Activated T-cell treated with anti-CD3 and anti-CD28 coated beads, Interleukin-2, amount 50 U/mL, for 24 hours (primary cell): ENCODE measurements around the gene PNPLA8.
"Not testable (repeated sequence)": the region's sequence is repeated elsewhere in the genome, so short reads cannot be mapped to it uniquely, and the experiment has no call there.

Experiments used
- DNase-seq: peaks from one replicate; pipeline ENCODE4 v3.0.0-alpha.2; 2020
- H3K27ac Mint-ChIP-seq: 2 replicates; pipeline ENCODE4 v1.8.0; 2020; ENCODE audit warnings: mild to moderate bottlenecking, mixed read lengths
- H3K27me3 Mint-ChIP-seq: 2 replicates; pipeline ENCODE4 v1.8.0; 2020; ENCODE audit warnings: mixed read lengths
- H3K36me3 Mint-ChIP-seq: 2 replicates; pipeline ENCODE4 v1.8.0; 2020; ENCODE audit warnings: low read depth, mixed read lengths
- H3K4me1 Mint-ChIP-seq: 2 replicates; pipeline ENCODE4 v1.8.0; 2020; ENCODE audit warnings: low read depth, mixed read lengths
- H3K4me3 Mint-ChIP-seq: 2 replicates; pipeline ENCODE4 v1.8.0; 2020; ENCODE audit warnings: mild to moderate bottlenecking, moderate library complexity, mixed read lengths
- H3K9me3 Mint-ChIP-seq: 2 replicates; pipeline ENCODE4 v1.8.0; 2020; ENCODE audit warnings: mixed read lengths

Gene PNPLA8

GRCh38 chr7:108515013-108515412, 10.9 kb downstream of the PNPLA8 start:
- no peaks in the 10 kb centered on the region for H3K27me3 Mint-ChIP-seq
- H3K4me3 Mint-ChIP-seq: no peak overlapping the region
- no peak for DNase-seq
- H3K27ac Mint-ChIP-seq: no peak overlapping the region
- H3K4me1 Mint-ChIP-seq: peaks cover 22% of the 10 kb centered on the region
- peaks cover 74% of the 10 kb centered on the region for H3K36me3 Mint-ChIP-seq
- no peaks in the 10 kb centered on the region for H3K9me3 Mint-ChIP-seq

GRCh38 chr7:108511939-108512338, 14.0 kb downstream of the PNPLA8 start:
- H3K27me3 Mint-ChIP-seq: no peaks in the 10 kb centered on the region
- no peak overlapping the region for H3K27ac Mint-ChIP-seq
- peaks cover 52% of the 10 kb centered on the region for H3K36me3 Mint-ChIP-seq
- H3K9me3 Mint-ChIP-seq: no peaks in the 10 kb centered on the region
- no peak overlapping the region for H3K4me3 Mint-ChIP-seq
- H3K4me1 Mint-ChIP-seq: peaks cover 13% of the 10 kb centered on the region
- DNase-seq: no peak

- Mint-ChIP-seq H3K36me3 (peaks cover 47% of the 10 kb centered on the region), H3K4me1 (peaks cover 16% of the 10 kb centered on the region), H3K27ac (peak overlapping the region; percentile 33)
- not testable (repeated sequence) for DNase-seq, H3K9me3 Mint-ChIP-seq, H3K4me3 Mint-ChIP-seq, H3K27me3 Mint-ChIP-seq
These were observed 21.4 kb downstream of the PNPLA8 start for GRCh38 chr7:108504576-108504975.

- Mint-ChIP-seq H3K4me1 (peaks cover 16% of the 10 kb centered on the region), H3K36me3 (peaks cover 52% of the 10 kb centered on the region), H3K27ac (peak overlapping the region; percentile 55), H3K27me3 (no peaks in the 10 kb centered on the region), H3K4me3 (no peak overlapping the region), H3K9me3 (no peaks in the 10 kb centered on the region)
- no peak for DNase-seq
These were observed 22.6 kb downstream of the PNPLA8 start for GRCh38 chr7:108503112-108504026.

GRCh38 chr7:108499566-108499965, 26.4 kb downstream of the PNPLA8 start:
- H3K36me3 Mint-ChIP-seq: peaks cover 48% of the 10 kb centered on the region
- no peaks in the 10 kb centered on the region for H3K27me3 Mint-ChIP-seq
- H3K4me1 Mint-ChIP-seq: peaks cover 11% of the 10 kb centered on the region
- H3K27ac Mint-ChIP-seq: no peak overlapping the region
- DNase-seq: no peak
- H3K9me3 Mint-ChIP-seq: no peaks in the 10 kb centered on the region
- H3K4me3 Mint-ChIP-seq: no peak overlapping the region

GRCh38 chr7:108498481-108498880, 27.5 kb downstream of the PNPLA8 start:
- Mint-ChIP-seq H3K4me1 (peaks cover 3% of the 10 kb centered on the region), H3K36me3 (peaks cover 44% of the 10 kb centered on the region), H3K9me3 (no peaks in the 10 kb centered on the region), H3K27me3 (no peaks in the 10 kb centered on the region), H3K4me3 (no peak overlapping the region), H3K27ac (no peak overlapping the region)
- DNase-seq: no peak

- H3K27ac Mint-ChIP-seq: no peak overlapping the region
- no peak overlapping the region for H3K4me3 Mint-ChIP-seq
- H3K36me3 Mint-ChIP-seq: peaks cover 42% of the 10 kb centered on the region
- no peaks in the 10 kb centered on the region for H3K9me3 Mint-ChIP-seq
- no peaks in the 10 kb centered on the region for H3K4me1 Mint-ChIP-seq
- no peaks in the 10 kb centered on the region for H3K27me3 Mint-ChIP-seq
- no peak for DNase-seq
These were observed 28.7 kb downstream of the PNPLA8 start for GRCh38 chr7:108497082-108497725.

- DNase-seq: no peak
- Mint-ChIP-seq H3K27me3 (no peaks in the 10 kb centered on the region), H3K36me3 (peaks cover 47% of the 10 kb centered on the region), H3K4me3 (no peak overlapping the region), H3K4me1 (no peaks in the 10 kb centered on the region), H3K9me3 (no peaks in the 10 kb centered on the region), H3K27ac (no peak overlapping the region)
These were observed 33.2 kb downstream of the PNPLA8 start for GRCh38 chr7:108492742-108493141.

- no peaks in the 10 kb centered on the region for H3K4me1 Mint-ChIP-seq
- no peak overlapping the region for H3K4me3 Mint-ChIP-seq
- no peak for DNase-seq
- no peaks in the 10 kb centered on the region for H3K27me3 Mint-ChIP-seq
- peaks cover 45% of the 10 kb centered on the region for H3K36me3 Mint-ChIP-seq
- H3K27ac Mint-ChIP-seq: no peak overlapping the region
- H3K9me3 Mint-ChIP-seq: no peaks in the 10 kb centered on the region
These were observed 37.0 kb downstream of the PNPLA8 start for GRCh38 chr7:108488768-108489538.

GRCh38 chr7:108487646-108488045, 38.3 kb downstream of the PNPLA8 start:
- Mint-ChIP-seq H3K4me1 (no peaks in the 10 kb centered on the region), H3K4me3 (no peak overlapping the region), H3K36me3 (peaks cover 50% of the 10 kb centered on the region), H3K9me3 (no peaks in the 10 kb centered on the region), H3K27ac (no peak overlapping the region), H3K27me3 (no peaks in the 10 kb centered on the region)
- DNase-seq: no peak

GRCh38 chr7:108486291-108486966, 39.5 kb downstream of the PNPLA8 start:
- Mint-ChIP-seq H3K27me3 (no peaks in the 10 kb centered on the region), H3K27ac (no peak overlapping the region), H3K9me3 (no peaks in the 10 kb centered on the region), H3K4me1 (no peaks in the 10 kb centered on the region), H3K4me3 (no peak overlapping the region), H3K36me3 (peaks cover 52% of the 10 kb centered on the region)
- DNase-seq: no peak

GRCh38 chr7:108484137-108484536, 41.8 kb downstream of the PNPLA8 start:
- no peak for DNase-seq
- H3K27ac Mint-ChIP-seq: no peak overlapping the region
- no peak overlapping the region for H3K4me3 Mint-ChIP-seq
- H3K4me1 Mint-ChIP-seq: no peaks in the 10 kb centered on the region
- no peaks in the 10 kb centered on the region for H3K27me3 Mint-ChIP-seq
- H3K36me3 Mint-ChIP-seq: peaks cover 52% of the 10 kb centered on the region
- H3K9me3 Mint-ChIP-seq: no peaks in the 10 kb centered on the region

- H3K27me3 Mint-ChIP-seq: no peaks in the 10 kb centered on the region
- H3K36me3 Mint-ChIP-seq: peaks cover 68% of the 10 kb centered on the region
- no peaks in the 10 kb centered on the region for H3K9me3 Mint-ChIP-seq
- H3K27ac Mint-ChIP-seq: no peak overlapping the region
- no peak overlapping the region for H3K4me3 Mint-ChIP-seq
- H3K4me1 Mint-ChIP-seq: no peaks in the 10 kb centered on the region
- DNase-seq: no peak
These were observed 45.6 kb downstream of the PNPLA8 start for GRCh38 chr7:108480311-108480710.

- Mint-ChIP-seq H3K4me1 (no peaks in the 10 kb centered on the region), H3K9me3 (no peaks in the 10 kb centered on the region), H3K4me3 (no peak overlapping the region), H3K36me3 (peaks cover 67% of the 10 kb centered on the region), H3K27me3 (no peaks in the 10 kb centered on the region), H3K27ac (no peak overlapping the region)
- no peak for DNase-seq
These were observed 46.2 kb downstream of the PNPLA8 start for GRCh38 chr7:108479751-108480150.
